Skeletal muscle satellite cell (primary cell): Measurements from ENCODE around the gene LRRTM1.

Experiments
- H3K27me3 ChIP-seq: 2 replicates; pipeline ENCODE4 v1.7.0; 2013; ENCODE audit warnings: low read length; ENCODE audit not compliant: control insufficient read depth, insufficient read depth
- H3K36me3 ChIP-seq: 2 replicates; pipeline ENCODE4 v1.7.0; 2013; ENCODE audit warnings: mild to moderate bottlenecking, control low read depth, low read length; ENCODE audit not compliant: insufficient read depth
- H3K4me1 ChIP-seq: 2 replicates; pipeline ENCODE4 v1.7.0; 2013; ENCODE audit warnings: low read length; ENCODE audit not compliant: control insufficient read depth, insufficient read depth
- H3K4me2 ChIP-seq: 2 replicates; pipeline ENCODE4 v1.7.0; 2013; ENCODE audit warnings: mild to moderate bottlenecking, low read length
- H3K4me3 ChIP-seq: 2 replicates; pipeline ENCODE4 v1.7.0; 2013; ENCODE audit warnings: low read length
- H3K9ac ChIP-seq: 2 replicates; pipeline ENCODE4 v1.7.0; 2013; ENCODE audit warnings: mild to moderate bottlenecking, low read depth, low read length, moderate library complexity
- H3K9me3 ChIP-seq: replicated peaks from 2 replicates; pipeline ENCODE4 v1.7.0; 2013; ENCODE audit warnings: mild to moderate bottlenecking, control low read depth, low read length

LRRTM1 gene

GRCh38 chr2:80328159-80328571 is 23.6 kb upstream of the LRRTM1 start:
- H3K9me3 ChIP-seq: no peaks in the 10 kb centered on the region
- H3K4me3 ChIP-seq: no peak overlapping the region
- no peak overlapping the region for H3K9ac ChIP-seq
- H3K27me3 ChIP-seq: peaks cover 23% of the 10 kb centered on the region
- H3K4me2 ChIP-seq: no peak overlapping the region
- H3K36me3 ChIP-seq: no peaks in the 10 kb centered on the region
- no peaks in the 10 kb centered on the region for H3K4me1 ChIP-seq

DNA sequence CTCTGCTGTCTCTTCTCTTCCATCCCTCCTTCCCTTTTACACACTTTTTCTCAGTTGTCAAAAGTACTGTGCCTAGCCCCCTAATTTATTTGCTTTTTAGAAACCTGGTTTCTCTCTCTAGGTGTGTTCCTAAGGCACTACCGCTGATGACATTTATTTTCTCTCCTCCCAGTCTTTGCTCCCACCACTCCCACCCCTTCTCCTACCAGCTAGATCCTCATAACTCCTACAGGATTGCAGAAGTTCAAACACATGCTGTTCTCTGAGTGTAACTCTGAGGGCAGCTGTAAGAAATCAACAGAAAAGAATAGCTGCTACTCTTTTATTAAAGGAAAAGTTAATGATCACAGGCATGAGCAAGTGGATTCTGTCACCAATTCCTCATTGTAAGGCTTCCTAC is 22.3 kb upstream of the LRRTM1 start:
- H3K4me1 ChIP-seq: no peaks in the 10 kb centered on the region
- H3K4me2 ChIP-seq: no peak overlapping the region
- no peaks in the 10 kb centered on the region for H3K36me3 ChIP-seq
- no peak overlapping the region for H3K9ac ChIP-seq
- H3K4me3 ChIP-seq: no peak overlapping the region
- peaks cover 34% of the 10 kb centered on the region for H3K27me3 ChIP-seq
- H3K9me3 ChIP-seq: no peaks in the 10 kb centered on the region

- H3K4me3 ChIP-seq: no peak overlapping the region
- H3K9me3 ChIP-seq: no peaks in the 10 kb centered on the region
- H3K36me3 ChIP-seq: no peaks in the 10 kb centered on the region
- H3K4me1 ChIP-seq: no peaks in the 10 kb centered on the region
- peaks cover 37% of the 10 kb centered on the region for H3K27me3 ChIP-seq
- H3K9ac ChIP-seq: no peak overlapping the region
- H3K4me2 ChIP-seq: no peak overlapping the region
Measured at GRCh38 chr2:80326214-80326613, 21.7 kb upstream of the LRRTM1 start.

DNA sequence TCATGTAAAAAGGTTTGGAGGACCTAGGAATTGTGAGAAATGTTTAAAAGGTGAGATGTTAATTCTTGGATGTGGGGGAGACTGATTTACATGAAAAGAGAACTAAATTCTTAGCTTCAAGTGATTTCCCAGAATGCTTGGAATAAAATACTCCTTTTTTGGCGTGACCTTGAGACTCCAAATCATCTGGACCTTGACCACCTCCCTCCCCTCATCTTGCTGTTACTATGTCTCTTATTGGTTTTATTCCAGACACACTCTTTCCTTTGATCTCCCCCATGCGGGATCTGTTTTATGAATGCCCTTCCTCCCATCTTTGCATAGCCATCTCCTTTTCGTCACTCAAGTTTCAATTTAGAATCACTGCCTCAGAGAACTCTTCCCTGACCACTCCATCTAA is 20.0 kb upstream of the LRRTM1 start:
- Histone ChIP-seq H3K4me2 (no peak overlapping the region), H3K9me3 (no peaks in the 10 kb centered on the region), H3K36me3 (no peaks in the 10 kb centered on the region), H3K4me1 (no peaks in the 10 kb centered on the region), H3K27me3 (peaks cover 37% of the 10 kb centered on the region), H3K4me3 (no peak overlapping the region), H3K9ac (no peak overlapping the region)

- H3K4me3 ChIP-seq: no peak overlapping the region
- no peaks in the 10 kb centered on the region for H3K9me3 ChIP-seq
- H3K36me3 ChIP-seq: no peaks in the 10 kb centered on the region
- no peak overlapping the region for H3K4me2 ChIP-seq
- peaks cover 37% of the 10 kb centered on the region for H3K27me3 ChIP-seq
- no peaks in the 10 kb centered on the region for H3K4me1 ChIP-seq
- H3K9ac ChIP-seq: no peak overlapping the region
Measured at GRCh38 chr2:80323610-80324009, 19.1 kb upstream of the LRRTM1 start.

- Histone ChIP-seq H3K27me3 (peaks cover 37% of the 10 kb centered on the region), H3K4me3 (no peak overlapping the region), H3K36me3 (no peaks in the 10 kb centered on the region), H3K9me3 (no peaks in the 10 kb centered on the region), H3K4me1 (no peaks in the 10 kb centered on the region), H3K9ac (no peak overlapping the region), H3K4me2 (no peak overlapping the region)
Measured at GRCh38 chr2:80322958-80323357, 18.4 kb upstream of the LRRTM1 start.

DNA sequence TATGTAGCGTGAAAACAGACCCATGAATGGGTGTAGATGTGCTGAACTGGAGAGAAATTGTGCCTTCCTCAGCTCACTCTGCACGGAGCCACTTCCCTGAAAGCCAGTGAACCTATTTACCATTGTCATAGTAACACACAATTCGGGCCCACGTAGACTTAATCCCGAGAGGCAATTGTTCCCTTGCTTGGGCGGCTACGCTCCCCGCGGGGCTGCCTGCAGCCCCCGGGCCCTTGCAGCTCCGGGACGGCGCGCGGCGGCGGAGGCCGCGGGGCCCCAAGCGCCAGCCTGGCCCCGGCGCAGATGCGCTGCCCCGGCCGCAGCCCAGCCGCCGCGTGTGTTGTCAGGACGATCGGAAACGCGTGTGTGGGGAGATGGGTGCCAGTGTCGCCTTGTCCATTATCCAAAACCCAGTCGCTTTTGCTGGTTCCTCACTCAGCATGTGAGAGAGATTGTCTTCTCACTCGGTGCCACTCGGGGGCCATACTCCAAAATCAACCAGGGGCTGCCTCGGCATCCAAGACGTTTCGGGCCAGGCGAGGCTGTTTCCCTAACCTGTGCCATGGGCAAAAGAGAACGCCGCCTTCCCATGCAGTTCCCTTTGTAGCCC is 17.9 kb upstream of the LRRTM1 start:
- no peak overlapping the region for H3K9ac ChIP-seq
- H3K4me2 ChIP-seq: no peak overlapping the region
- H3K4me3 ChIP-seq: no peak overlapping the region
- no peaks in the 10 kb centered on the region for H3K36me3 ChIP-seq
- peaks cover 37% of the 10 kb centered on the region for H3K27me3 ChIP-seq
- H3K4me1 ChIP-seq: no peaks in the 10 kb centered on the region
- no peaks in the 10 kb centered on the region for H3K9me3 ChIP-seq

GRCh38 chr2:80312282-80312839 is 7.8 kb upstream of the LRRTM1 start:
- Histone ChIP-seq H3K4me2 (no peak overlapping the region), H3K4me3 (no peak overlapping the region), H3K9ac (no peak overlapping the region), H3K36me3 (no peaks in the 10 kb centered on the region), H3K9me3 (no peaks in the 10 kb centered on the region), H3K4me1 (no peaks in the 10 kb centered on the region), H3K27me3 (no peaks in the 10 kb centered on the region)

- H3K36me3 ChIP-seq: no peaks in the 10 kb centered on the region
- no peaks in the 10 kb centered on the region for H3K4me1 ChIP-seq
- no peak overlapping the region for H3K4me3 ChIP-seq
- H3K9me3 ChIP-seq: no peaks in the 10 kb centered on the region
- H3K27me3 ChIP-seq: no peaks in the 10 kb centered on the region
- H3K4me2 ChIP-seq: no peak overlapping the region
- H3K9ac ChIP-seq: no peak overlapping the region
Measured at GRCh38 chr2:80311304-80311703, 6.8 kb upstream of the LRRTM1 start.

- Histone ChIP-seq H3K27me3 (peaks cover 52% of the 10 kb centered on the region), H3K4me1 (no peaks in the 10 kb centered on the region), H3K4me2 (no peak overlapping the region), H3K9ac (no peak overlapping the region), H3K36me3 (no peaks in the 10 kb centered on the region), H3K4me3 (no peak overlapping the region), H3K9me3 (no peaks in the 10 kb centered on the region)
Measured at GRCh38 chr2:80303006-80303908, 1.3 kb downstream of the LRRTM1 start.

DNA sequence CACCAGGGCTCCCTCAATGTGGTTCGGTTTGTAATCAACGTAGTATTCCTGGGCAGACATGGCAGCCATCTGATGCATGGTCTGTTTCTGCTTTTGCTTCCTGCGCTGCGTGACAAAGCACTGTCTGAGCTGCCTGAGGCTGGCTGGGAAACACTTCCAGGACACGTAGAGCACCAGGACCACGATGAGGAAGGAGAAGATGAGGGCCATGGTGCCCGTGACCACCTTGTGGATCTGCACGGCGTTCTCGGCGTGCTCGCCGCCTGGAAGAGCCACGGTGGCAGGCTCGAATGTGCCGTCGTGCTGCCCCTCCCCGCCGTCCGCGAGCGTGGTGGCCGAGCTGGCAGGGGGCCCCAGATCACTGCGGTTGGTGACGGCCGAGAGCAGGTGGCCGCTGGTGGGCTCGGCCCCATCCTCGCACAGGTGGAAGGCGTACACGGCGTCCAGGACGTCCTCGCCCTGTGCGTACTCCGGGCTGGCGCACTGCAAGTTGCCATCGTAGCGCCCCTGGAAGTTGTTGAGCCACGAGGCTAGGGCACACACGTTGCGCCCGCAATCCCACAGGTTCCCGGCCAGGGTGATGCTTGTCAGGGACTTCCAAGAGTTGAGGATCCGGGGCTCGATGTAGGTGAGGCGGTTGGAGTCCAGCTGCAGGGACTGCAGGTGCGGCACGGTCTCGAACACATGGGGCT is 2.1 kb downstream of the LRRTM1 start:
- Histone ChIP-seq H3K4me3 (no peak overlapping the region), H3K9ac (no peak overlapping the region)

More for the DNA sequence above, 2.1 kb downstream of the LRRTM1 start:
- Histone ChIP-seq H3K27me3 (peaks cover 52% of the 10 kb centered on the region), H3K36me3 (no peaks in the 10 kb centered on the region), H3K9me3 (no peaks in the 10 kb centered on the region), H3K4me1 (no peaks in the 10 kb centered on the region), H3K4me2 (no peak overlapping the region)
